ENCODE measurements around the gene NCR2. TPM values are rescaled to one million over a fixed set of nuclear protein-coding genes. Genes with fewer than 3 reads are reported as not detected.

The NCR2 gene
- total RNA-seq, 2 experiments from 2014 or later = 0.31 to 0.44 TPM

DNA sequence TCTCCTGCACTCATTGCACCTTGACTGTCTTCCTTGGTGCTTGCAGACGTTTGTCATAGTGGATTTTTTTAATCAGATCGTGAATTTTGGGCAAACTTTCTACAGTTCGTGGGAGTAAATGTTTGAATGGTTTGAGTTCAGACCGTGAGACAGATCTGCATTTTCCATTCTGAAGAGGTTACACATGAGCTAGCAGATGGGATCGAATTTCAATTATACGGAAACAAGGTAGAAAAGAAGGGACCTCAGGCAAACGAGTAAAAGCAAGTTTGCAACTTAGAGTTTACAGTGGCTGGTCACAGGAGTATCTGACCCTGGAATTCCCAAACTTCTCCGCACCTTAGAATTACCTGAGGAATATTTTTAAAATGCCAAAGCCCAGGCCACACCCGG lies 17.2 kb upstream of the NCR2 start:
- Mint-ChIP-seq H3K4me1 (peaks cover 19% of the 10 kb centered on the region), H3K9me3 (no peaks in the 10 kb centered on the region), H3K36me3 (no peaks in the 10 kb centered on the region), H3K4me3 (peak overlapping the region; percentile 69), H3K27ac (no peak overlapping the region), H3K27me3 (peaks cover 1% of the 10 kb centered on the region)
- no peak for DNase-seq

DNA sequence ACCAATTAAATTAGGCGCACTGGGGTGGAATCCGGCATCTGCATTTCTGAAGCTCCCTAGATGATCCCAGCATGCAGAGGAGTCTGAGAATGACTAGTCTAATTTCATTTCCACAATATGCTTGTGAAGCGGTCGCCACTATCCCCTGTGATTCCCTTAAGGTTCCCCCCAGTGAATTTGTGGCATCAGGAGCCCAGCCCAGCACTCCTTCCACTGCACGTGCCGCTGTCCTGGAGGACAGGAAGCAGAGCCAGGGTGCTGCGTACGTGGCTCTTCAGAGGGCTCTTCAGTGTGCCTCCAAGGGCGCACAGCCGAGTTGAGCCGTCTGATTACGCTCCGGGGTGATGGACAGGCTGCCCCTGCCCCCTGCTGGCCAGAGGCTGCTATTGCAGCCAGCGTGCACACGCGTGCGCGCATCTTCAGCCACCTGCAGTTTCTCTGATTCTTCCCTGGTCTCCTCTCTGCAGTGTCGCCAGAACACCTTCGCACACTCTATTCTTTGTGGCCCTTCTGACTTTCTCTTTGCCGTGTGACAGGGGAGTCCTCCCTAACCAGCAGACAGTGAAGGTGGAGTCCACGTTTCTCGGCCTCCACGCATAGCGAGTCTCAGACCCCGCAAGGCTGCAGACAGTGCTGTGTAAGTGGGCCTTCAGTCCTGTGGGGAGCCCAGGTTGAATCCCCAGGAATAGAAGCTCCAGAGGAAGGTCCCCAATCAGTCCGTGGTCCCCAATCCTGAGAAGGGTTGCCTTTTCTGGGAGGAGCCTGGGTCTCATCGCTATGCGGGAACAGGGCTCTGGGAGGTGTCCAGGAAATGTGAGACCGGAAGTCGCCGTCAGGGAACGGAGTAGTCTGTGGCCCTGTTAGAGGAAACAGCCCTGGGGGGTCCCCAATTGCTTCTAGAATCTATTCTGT lies 16.5 kb upstream of the NCR2 start:
- H3K4me3 Mint-ChIP-seq = peak overlapping the region; percentile 69
- peak; percentile 83 for DNase-seq
- H3K36me3 Mint-ChIP-seq = no peaks in the 10 kb centered on the region
- H3K27me3 Mint-ChIP-seq = no peaks in the 10 kb centered on the region
- peak overlapping the region; percentile 84 for H3K27ac Mint-ChIP-seq
- peaks cover 19% of the 10 kb centered on the region for H3K4me1 Mint-ChIP-seq
- no peaks in the 10 kb centered on the region for H3K9me3 Mint-ChIP-seq

DNA sequence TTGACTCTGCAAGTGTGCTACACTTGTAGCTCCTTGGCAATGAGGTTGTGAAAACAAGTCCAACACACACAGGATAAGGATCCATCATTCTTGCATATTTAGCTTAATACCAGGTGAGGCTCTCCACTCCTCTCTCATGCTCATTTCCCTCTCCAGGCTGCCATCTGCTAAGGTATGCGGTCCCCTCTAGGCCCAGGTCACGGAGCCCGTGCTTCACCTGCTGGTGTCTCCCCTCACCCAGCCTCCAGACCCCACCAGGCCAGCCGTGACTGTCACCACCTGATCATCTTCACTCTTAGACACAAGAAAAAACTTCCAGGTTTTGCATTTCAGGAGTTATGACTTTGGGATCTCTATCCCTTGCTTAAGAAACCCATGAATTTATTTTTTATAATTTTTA lies 14.2 kb upstream of the NCR2 start:
- no peak for DNase-seq
- Mint-ChIP-seq H3K4me1 (peaks cover 19% of the 10 kb centered on the region), H3K36me3 (no peaks in the 10 kb centered on the region), H3K27ac (no peak overlapping the region), H3K4me3 (no peak overlapping the region), H3K9me3 (no peaks in the 10 kb centered on the region), H3K27me3 (no peaks in the 10 kb centered on the region)

DNA sequence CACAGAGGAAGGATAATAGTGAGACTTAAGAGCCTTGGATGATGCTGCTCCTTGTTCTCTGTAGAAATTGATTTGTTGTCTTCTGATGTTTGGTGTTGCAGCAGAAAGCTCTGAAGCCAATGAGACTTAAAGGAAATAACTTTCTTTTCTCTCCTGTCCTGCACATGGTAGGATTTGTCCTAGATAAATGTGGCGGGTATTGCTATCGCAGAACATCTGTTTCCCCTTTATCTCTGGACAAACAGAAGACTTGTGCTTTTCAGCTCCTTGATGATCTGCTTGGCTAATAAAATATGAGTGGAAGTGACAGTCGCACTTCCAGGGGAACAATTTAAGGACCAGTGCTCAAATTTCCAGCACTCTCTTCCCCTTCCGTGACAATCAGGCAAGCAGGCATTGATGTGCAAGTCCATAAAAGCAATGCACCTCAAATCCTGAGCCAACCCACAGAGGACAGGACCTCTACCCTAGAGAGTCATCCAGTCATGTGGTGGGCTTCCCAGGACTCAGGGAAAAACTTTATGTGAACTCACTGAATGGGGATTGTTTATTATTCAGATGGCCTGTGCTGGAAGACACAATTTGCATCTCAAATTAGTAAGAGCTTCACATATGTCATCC lies 9.9 kb upstream of the NCR2 start:
- Mint-ChIP-seq H3K36me3 (no peaks in the 10 kb centered on the region), H3K27me3 (no peaks in the 10 kb centered on the region), H3K4me3 (no peak overlapping the region), H3K4me1 (no peaks in the 10 kb centered on the region), H3K27ac (no peak overlapping the region), H3K9me3 (no peaks in the 10 kb centered on the region)
- no peak for DNase-seq

DNA sequence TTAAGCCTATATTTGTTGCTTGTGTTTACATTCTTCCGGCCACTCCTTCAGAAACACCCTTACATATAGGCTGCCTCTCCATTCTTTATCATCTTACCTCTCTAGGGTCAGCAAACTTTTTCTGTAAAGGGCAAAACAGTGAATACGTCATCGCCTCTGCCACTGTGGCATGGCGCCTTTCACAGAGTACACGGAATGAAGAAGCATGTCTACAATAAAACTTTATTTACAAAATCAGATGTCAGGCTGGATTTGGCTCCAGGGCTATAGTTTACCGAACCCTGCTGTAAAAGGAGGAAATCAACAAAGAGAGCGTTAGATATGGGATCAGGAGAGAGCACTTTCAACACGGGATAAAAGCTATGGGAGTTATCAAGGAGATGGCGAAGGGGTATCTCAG lies 9.3 kb upstream of the NCR2 start:
- H3K36me3 Mint-ChIP-seq = no peaks in the 10 kb centered on the region
- no peak for DNase-seq
- no peak overlapping the region for H3K4me3 Mint-ChIP-seq
- no peaks in the 10 kb centered on the region for H3K4me1 Mint-ChIP-seq
- no peaks in the 10 kb centered on the region for H3K9me3 Mint-ChIP-seq
- H3K27me3 Mint-ChIP-seq = no peaks in the 10 kb centered on the region
- H3K27ac Mint-ChIP-seq = no peak overlapping the region

DNA sequence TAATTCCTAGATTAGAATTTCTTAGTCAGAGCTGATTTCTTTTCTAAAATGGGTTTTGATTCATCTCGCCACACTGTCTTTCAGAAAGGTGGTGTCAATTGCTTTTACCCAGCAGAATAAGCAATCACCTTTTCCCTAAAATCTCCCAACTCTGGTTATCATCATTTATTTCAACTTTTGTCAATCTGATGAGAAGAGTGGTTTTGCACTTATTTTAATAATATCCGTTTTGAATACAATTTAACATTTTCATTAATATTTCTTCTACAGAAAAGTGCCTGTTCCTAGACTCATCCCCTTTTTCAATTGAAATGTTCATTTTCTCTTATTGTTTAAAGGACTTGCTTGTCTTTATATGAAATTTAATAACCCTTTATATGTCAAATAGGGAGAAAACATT lies 8.2 kb upstream of the NCR2 start:
- DNase-seq = no peak
- Mint-ChIP-seq H3K27me3 (no peaks in the 10 kb centered on the region), H3K4me3 (no peak overlapping the region), H3K4me1 (peaks cover 3% of the 10 kb centered on the region), H3K9me3 (no peaks in the 10 kb centered on the region), H3K27ac (no peak overlapping the region), H3K36me3 (no peaks in the 10 kb centered on the region)

DNA sequence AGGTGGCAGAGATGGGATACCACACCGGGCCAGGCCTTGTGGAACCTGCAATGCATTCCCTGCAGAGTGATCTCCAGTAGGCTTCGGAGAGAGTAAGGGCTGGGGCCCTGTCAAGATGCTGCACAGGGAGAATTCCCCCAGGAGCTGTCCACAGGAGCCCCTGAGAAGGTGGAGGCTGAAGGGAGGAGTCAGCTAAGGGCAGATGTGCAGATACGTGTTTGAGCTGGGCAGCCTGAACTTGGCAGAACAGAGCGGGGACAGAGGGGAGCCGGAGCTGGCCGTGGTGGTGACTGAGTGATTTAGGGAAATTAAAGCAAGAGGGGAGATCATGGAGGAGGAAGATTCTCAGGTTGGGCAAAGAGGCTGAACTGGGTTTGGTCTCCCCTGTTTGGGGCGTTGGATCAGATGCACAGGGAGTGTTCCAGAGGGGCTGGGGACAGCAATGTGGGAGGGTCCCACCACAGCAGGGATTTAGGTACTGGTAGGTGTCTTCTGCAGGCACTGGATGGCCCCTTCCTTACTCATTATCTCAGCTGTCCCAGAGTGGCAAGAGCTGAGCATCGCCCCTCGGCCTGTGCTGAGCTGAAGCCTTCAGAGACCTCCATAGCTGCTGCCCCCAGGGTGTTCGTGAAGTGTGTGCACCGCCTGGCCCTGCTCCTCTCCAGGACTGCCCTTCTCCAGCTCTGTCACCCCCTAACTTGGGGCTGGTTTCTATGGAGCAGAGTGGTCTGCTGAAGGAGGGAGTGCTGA lies 3.8 kb upstream of the NCR2 start:
- Mint-ChIP-seq H3K9me3 (no peaks in the 10 kb centered on the region), H3K27ac (peak overlapping the region; percentile 54), H3K36me3 (no peaks in the 10 kb centered on the region), H3K4me1 (peaks cover 42% of the 10 kb centered on the region), H3K4me3 (no peak overlapping the region), H3K27me3 (no peaks in the 10 kb centered on the region)
- no peak for DNase-seq

DNA sequence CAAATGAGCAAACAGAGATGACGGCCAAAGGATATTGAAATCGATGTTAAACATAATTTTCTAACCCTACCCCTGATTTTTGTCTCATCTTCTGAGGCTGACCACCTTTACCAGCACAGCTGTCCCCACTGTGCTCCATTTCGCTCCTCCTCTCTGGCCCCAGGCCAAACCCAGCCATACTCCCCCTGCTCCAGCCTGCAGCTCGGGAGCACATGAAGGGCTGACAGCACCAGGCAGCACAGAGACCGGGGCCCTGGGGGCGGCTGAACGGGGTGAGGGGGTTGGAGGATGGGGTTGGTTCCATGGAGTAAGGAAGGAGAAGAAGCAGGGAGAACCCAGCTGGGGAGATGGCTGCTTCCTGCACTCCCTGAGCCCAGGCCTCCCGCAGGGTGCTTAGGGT lies 3.2 kb upstream of the NCR2 start:
- Mint-ChIP-seq H3K36me3 (no peaks in the 10 kb centered on the region), H3K4me3 (no peak overlapping the region), H3K4me1 (peaks cover 44% of the 10 kb centered on the region), H3K27me3 (no peaks in the 10 kb centered on the region), H3K27ac (peak overlapping the region; percentile 54), H3K9me3 (no peaks in the 10 kb centered on the region)
- no peak for DNase-seq

DNA sequence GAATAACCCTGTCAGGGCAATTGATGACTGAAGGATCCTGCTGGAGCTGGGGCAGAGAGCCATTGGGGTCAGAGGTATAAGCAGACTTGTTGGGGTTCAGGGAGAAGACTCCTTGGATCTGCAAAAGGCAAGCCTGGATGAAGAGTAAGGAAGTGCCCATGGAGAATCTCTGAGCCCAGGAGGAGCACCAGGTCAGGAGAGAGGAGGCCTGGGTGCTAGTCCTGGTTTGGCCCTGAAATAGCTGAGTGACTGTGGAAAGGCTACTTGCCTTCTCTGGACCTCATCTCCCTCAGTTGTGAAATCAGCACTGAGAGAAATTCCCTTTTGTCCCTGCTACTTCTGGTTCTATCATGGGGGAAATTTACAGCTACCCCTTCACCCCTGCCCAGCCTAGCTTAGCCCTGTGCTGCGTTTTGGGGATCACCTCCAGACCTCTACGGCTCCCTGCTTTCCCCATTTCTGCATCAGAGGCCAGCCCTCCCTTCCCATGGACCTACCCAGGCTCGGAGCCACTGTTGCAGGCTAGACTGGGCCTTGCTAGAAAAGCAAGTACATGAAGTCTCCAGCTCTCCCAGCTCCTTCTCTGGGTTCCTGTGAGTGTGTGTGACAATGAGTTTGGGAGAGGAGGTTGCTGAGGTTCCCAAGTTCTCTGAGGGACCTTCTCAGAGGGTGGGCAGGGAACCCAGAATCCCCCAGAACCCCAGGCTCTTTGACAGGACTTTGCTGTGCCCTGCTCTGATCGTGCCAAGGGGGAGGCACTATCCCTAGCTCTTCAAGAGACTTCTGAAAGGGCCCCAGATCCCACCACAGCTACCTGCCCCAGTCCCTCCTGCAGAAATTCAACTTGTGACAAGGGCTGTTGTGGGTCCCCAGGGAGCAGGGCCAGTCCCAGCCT lies 2.3 kb upstream of the NCR2 start:
- H3K36me3 Mint-ChIP-seq = no peaks in the 10 kb centered on the region
- H3K27ac Mint-ChIP-seq = peak overlapping the region; percentile 90
- no peaks in the 10 kb centered on the region for H3K27me3 Mint-ChIP-seq
- H3K4me1 Mint-ChIP-seq = peaks cover 44% of the 10 kb centered on the region
- no peak for DNase-seq
- peak overlapping the region; percentile 59 for H3K4me3 Mint-ChIP-seq
- no peaks in the 10 kb centered on the region for H3K9me3 Mint-ChIP-seq

DNA sequence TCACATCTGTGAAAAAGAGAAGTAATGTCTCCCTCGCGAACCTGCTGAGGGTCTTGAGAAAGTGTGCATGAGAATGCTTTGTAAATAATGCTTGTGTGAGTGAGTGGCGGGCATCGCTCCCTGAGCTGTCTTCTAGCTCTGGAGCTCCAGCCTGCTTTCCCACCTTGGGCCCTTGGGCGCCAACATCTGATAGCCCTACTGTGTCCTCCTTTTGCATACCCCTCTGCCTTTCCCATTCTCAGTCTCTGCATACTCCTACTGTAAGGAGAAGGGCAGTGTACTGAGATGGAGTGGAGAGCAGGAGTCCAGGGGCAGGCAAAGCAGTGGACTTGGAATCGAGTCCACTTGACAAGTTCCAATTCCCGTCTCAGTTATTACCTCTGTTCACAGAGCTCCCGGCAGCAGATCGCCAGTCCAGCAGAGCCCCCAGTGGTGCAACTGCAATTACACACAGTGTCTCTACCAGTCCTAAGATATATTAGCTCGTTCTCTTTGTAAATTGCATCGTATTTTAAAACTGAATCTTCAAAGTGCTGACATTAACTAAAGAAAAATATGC lies 847 bp upstream of the NCR2 start:
- DNase-seq = no peak
- peaks cover 44% of the 10 kb centered on the region for H3K4me1 Mint-ChIP-seq
- H3K9me3 Mint-ChIP-seq = no peaks in the 10 kb centered on the region
- H3K4me3 Mint-ChIP-seq = peak overlapping the region; percentile 59
- no peaks in the 10 kb centered on the region for H3K36me3 Mint-ChIP-seq
- H3K27me3 Mint-ChIP-seq = no peaks in the 10 kb centered on the region
- H3K27ac Mint-ChIP-seq = peak overlapping the region; percentile 90

DNA sequence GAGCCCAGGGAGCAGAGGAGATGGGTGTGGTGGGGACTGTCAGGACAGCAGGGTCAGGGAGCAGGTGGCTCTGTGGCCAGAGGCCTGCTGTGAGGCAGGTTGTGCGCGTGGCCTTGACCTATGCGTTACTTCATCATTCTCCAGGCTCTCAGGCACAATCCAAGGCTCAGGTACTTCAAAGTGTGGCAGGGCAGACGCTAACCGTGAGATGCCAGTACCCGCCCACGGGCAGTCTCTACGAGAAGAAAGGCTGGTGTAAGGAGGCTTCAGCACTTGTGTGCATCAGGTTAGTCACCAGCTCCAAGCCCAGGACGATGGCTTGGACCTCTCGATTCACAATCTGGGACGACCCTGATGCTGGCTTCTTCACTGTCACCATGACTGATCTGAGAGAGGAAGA lies 535 bp downstream of the NCR2 start:
- no peak overlapping the region for H3K4me3 Mint-ChIP-seq
- H3K27ac Mint-ChIP-seq = peak overlapping the region; percentile 57
- H3K27me3 Mint-ChIP-seq = no peaks in the 10 kb centered on the region
- H3K9me3 Mint-ChIP-seq = no peaks in the 10 kb centered on the region
- no peaks in the 10 kb centered on the region for H3K36me3 Mint-ChIP-seq
- DNase-seq = no peak
- H3K4me1 Mint-ChIP-seq = peaks cover 44% of the 10 kb centered on the region

DNA sequence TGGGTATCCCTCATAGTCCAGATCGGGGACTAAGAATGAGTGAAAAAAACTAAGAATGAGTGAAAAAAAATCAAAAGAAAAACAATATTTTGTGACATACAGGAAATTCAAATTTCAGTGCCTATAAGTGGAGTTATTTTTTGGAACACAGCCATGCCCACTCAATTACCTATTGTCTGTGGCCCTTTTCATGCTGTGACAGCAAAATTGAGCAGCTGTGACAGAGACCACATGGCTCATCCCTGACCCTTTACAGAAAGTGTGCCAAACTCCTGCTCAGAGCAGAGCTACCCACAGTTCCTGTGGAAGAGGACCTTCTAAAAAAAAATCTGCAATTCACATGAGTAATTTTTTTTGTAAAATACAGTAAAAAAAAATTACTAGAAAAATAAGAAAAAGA lies 1.4 kb downstream of the NCR2 start:
- H3K9me3 Mint-ChIP-seq = no peaks in the 10 kb centered on the region
- peaks cover 44% of the 10 kb centered on the region for H3K4me1 Mint-ChIP-seq

DNA sequence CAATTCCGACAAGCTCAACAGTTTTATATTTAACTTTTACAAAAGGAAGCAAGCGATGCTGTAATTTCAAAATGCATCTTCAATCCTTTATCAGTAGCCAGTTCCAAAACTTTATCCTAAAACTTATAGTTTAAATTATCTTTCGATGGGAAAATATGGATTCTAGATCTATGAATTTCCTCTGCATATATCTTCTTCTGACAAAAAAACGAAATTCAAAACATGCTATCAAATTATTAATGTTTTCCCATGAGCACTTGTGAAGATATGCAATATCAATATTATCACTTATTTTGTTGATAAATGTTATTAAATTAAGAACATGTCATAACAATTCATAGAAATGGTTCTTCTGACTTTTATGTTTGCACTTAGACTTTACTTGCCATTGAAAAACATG lies 2.3 kb downstream of the NCR2 start:
- H3K36me3 Mint-ChIP-seq = no peaks in the 10 kb centered on the region
- peaks cover 36% of the 10 kb centered on the region for H3K4me1 Mint-ChIP-seq
- H3K9me3 Mint-ChIP-seq = no peaks in the 10 kb centered on the region
- H3K27me3 Mint-ChIP-seq = no peaks in the 10 kb centered on the region
- H3K27ac Mint-ChIP-seq = no peak overlapping the region
- H3K4me3 Mint-ChIP-seq = no peak overlapping the region
- DNase-seq = no peak

More for the DNA sequence above, 1.4 kb downstream of the NCR2 start:
- Mint-ChIP-seq H3K4me3 (no peak overlapping the region), H3K36me3 (no peaks in the 10 kb centered on the region), H3K27me3 (no peaks in the 10 kb centered on the region), H3K27ac (no peak overlapping the region)
- DNase-seq = no peak

DNA sequence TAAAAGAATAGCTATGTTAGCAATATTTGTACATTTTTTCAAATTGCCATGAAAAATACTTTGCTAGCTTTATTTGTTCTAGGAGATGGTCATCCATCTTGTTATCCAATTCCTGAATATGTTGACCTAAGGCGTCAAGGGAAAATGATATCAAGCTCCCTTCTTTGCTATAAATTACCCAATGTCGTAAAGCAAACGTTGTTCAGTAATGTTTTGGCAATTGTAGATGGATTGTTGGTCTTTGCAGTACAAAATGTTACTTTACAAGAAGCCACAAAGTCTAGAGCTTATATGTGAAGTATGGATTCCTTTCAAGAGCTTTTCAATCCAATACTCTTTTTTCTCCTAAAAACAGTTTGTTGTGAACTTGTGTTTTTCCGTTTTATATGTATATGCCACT lies 3.3 kb downstream of the NCR2 start:
- no peak for DNase-seq
- Mint-ChIP-seq H3K4me1 (peaks cover 27% of the 10 kb centered on the region), H3K4me3 (no peak overlapping the region), H3K9me3 (no peaks in the 10 kb centered on the region), H3K36me3 (no peaks in the 10 kb centered on the region), H3K27me3 (no peaks in the 10 kb centered on the region), H3K27ac (no peak overlapping the region)

Measured in activated naive CD8-positive, alpha-beta T cell treated with anti-CD3 and anti-CD28 coated beads for 36 hours (primary cell).